ENCODE measurements around the gene COTL1.

COTL1 gene

GRCh38 chr16:84594725-84595038 is 23.2 kb downstream of the COTL1 start:
- DNase-seq: no peak

- peak; percentile 34 for DNase-seq
Measured at GRCh38 chr16:84593825-84594724, 23.8 kb downstream of the COTL1 start.

- no peak for DNase-seq
Measured at GRCh38 chr16:84592718-84593117, 25.2 kb downstream of the COTL1 start.

GRCh38 chr16:84589975-84590719 is 27.7 kb downstream of the COTL1 start:
- no peak for DNase-seq

GRCh38 chr16:84588991-84589390 is 28.9 kb downstream of the COTL1 start:
- DNase-seq: no peak

GRCh38 chr16:84585886-84586285 is 32.0 kb downstream of the COTL1 start:
- DNase-seq: peak; percentile 47

- peak; percentile 35 for DNase-seq
Measured at GRCh38 chr16:84585467-84585866, 32.4 kb downstream of the COTL1 start.

GRCh38 chr16:84584678-84585077 is 33.2 kb downstream of the COTL1 start:
- no peak for DNase-seq

- DNase-seq: no peak
Measured at GRCh38 chr16:84583995-84584394, 33.9 kb downstream of the COTL1 start.

- DNase-seq: no peak
Measured at GRCh38 chr16:84582958-84583516, 34.8 kb downstream of the COTL1 start.

GRCh38 chr16:84581158-84581557 is 36.7 kb downstream of the COTL1 start:
- DNase-seq: no peak

GRCh38 chr16:84579936-84580335 is 37.9 kb downstream of the COTL1 start:
- DNase-seq: no peak

GRCh38 chr16:84578538-84579126 is 39.2 kb downstream of the COTL1 start:
- no peak for DNase-seq

GRCh38 chr16:84577034-84577803 is 40.7 kb downstream of the COTL1 start:
- no peak for DNase-seq

GRCh38 chr16:84575914-84576313 is 42.0 kb downstream of the COTL1 start:
- DNase-seq: peak; percentile 35

GRCh38 chr16:84574191-84574590 is 43.7 kb downstream of the COTL1 start:
- DNase-seq: no peak

- no peak for DNase-seq
Measured at GRCh38 chr16:84572096-84572495, 45.8 kb downstream of the COTL1 start.

- no peak for DNase-seq
Measured at GRCh38 chr16:84571506-84571905, 46.4 kb downstream of the COTL1 start.

- no peak for DNase-seq
Measured at GRCh38 chr16:84570739-84571403, 47.0 kb downstream of the COTL1 start.

GRCh38 chr16:84569382-84569987 is 48.4 kb downstream of the COTL1 start:
- DNase-seq: peak; percentile 92

GRCh38 chr16:84568066-84568465 is 49.8 kb downstream of the COTL1 start:
- DNase-seq: no peak

Measured in inflammatory macrophage treated with lipopolysaccharide for 4 hours (primary cell).